Measurements from ENCODE around the gene INTS3. TPM values are rescaled to one million over a fixed set of nuclear protein-coding genes. Genes with fewer than 3 reads are reported as not detected.
A peak's percentile ranks its signal among the peaks of the same experiment; 100 is the strongest.

INTS3 gene
- total RNA-seq, 4 donors from 2014 or later = 31.4 to 55.3 (median 43.5) TPM

DNA sequence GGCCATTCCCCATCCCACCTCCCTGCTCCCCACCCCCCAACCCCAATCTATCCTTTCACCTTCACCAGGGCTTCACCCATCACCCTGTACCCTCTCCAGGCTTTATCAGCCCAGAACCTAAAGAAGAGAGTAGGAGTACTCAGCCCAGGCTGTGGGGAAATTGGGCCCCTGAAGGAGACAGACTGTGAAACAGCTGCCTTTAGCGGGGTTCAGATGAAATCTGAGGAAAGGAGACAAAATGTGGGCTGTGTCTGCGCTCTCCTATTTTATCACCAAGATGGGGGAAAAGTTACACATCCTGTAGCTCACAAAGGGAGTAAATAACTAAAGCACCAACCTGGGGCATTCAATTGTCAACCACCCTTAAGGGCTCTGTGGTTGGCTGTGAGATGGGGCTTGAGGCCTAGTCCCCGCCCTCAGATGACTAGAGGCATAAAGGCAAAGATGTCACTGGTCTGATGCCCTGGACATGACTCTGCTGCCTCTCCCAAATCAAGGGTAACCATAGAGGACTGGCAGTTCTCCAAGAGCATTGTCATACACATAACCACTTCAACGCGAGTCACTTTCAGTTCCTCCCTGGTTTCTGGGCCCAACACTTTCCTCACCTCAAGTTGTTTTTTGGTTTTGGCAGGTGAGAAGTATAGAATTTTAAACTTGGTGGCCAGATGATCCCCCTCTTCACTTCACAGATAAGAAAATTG lies 77.3 kb downstream of the INTS3 start:
- TF ChIP-seq, protein P1, sequence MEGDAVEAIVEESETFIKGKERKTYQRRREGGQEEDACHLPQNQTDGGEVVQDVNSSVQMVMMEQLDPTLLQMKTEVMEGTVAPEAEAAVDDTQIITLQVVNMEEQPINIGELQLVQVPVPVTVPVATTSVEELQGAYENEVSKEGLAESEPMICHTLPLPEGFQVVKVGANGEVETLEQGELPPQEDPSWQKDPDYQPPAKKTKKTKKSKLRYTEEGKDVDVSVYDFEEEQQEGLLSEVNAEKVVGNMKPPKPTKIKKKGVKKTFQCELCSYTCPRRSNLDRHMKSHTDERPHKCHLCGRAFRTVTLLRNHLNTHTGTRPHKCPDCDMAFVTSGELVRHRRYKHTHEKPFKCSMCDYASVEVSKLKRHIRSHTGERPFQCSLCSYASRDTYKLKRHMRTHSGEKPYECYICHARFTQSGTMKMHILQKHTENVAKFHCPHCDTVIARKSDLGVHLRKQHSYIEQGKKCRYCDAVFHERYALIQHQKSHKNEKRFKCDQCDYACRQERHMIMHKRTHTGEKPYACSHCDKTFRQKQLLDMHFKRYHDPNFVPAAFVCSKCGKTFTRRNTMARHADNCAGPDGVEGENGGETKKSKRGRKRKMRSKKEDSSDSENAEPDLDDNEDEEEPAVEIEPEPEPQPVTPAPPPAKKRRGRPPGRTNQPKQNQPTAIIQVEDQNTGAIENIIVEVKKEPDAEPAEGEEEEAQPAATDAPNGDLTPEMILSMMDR (IDR thresholded peaks at IDR 0.05) = no peak
- no peak for TF ChIP-seq POLR2AphosphoS5 (IDR thresholded peaks at IDR 0.05)
- TF ChIP-seq EP300 (IDR thresholded peaks at IDR 0.05) = no peak
- TF ChIP-seq POLR2A (IDR thresholded peaks at IDR 0.05) = no peak
- 35 to 87% methylated on average over 3 of the region's 5 CpGs for WGBS, 2 donors (ENCODE audit: low coverage in 1 of 2)
- Histone ChIP-seq H3K4me1 (peaks cover 0 to 27% (median 0%) of the 10 kb centered on the region in 3 donors), H3K9me3 (no peaks in the 10 kb centered on the region), H3K36me3 (peaks cover 0 to 46% of the 10 kb centered on the region in 2 donors), H3K27ac (peak overlapping the region in 1 of 4 donors; percentile 60), H3K4me3 (no peak overlapping the region), H3K27me3 (no peaks in the 10 kb centered on the region)
- peak; percentile 79 for ATAC-seq

DNA sequence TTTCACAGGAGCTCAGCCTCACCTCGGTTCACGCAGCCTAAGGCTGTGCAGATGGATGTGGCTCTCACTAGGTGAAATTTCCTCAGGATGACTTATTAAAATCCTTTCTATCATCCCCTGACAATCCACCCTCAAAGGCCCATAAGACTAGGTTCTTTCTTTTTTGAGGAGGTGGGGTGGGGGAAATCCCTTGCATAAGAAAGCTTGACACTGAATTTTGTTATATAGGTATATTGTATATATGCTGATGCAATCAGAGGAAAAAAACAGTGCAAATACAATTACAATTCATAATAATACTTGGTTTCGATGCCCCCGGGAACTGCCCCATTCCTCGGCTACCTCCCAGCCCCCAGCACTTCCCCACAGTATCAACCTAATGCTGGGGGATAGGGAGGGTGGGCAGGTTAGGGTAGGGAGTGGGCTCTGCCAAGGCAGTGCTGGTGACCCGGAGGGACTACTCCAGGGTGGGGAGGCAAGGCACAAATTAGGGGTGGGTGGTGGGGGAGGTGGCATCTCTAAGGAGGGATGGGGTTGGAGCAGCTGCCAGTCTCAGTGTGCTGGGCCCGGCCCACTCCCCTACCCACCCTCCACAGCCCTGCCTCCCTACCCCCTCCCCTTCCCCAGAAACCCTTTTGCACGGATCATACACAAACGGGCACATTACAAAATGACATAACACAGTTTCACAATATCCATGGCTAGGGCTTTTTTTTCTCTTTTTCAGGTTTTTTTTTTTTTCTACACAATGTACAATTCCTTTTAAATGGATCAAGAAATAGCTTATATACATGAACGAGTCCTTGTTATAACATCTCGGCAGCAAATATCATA lies 78.3 kb downstream of the INTS3 start:
- H3K27me3 ChIP-seq = no peaks in the 10 kb centered on the region
- H3K36me3 ChIP-seq = peaks cover 0 to 54% of the 10 kb centered on the region in 2 donors
- ATAC-seq = no peak
- H3K9me3 ChIP-seq = no peaks in the 10 kb centered on the region
- no peak overlapping the region for H3K4me3 ChIP-seq
- peaks cover 0 to 27% (median 0%) of the 10 kb centered on the region in 3 donors for H3K4me1 ChIP-seq
- TF ChIP-seq POLR2A (IDR thresholded peaks at IDR 0.05) (no peak), POLR2AphosphoS5 (IDR thresholded peaks at IDR 0.05) (no peak), EP300 (IDR thresholded peaks at IDR 0.05) (no peak)
- TF ChIP-seq, protein P1 (IDR thresholded peaks at IDR 0.05) = no peak
- H3K27ac ChIP-seq = peak overlapping the region in 1 of 4 donors; percentile 50
- 63 to 70% methylated on average over 6 of the region's 11 CpGs for WGBS, 2 donors (ENCODE audit: low coverage in 1 of 2)

DNA sequence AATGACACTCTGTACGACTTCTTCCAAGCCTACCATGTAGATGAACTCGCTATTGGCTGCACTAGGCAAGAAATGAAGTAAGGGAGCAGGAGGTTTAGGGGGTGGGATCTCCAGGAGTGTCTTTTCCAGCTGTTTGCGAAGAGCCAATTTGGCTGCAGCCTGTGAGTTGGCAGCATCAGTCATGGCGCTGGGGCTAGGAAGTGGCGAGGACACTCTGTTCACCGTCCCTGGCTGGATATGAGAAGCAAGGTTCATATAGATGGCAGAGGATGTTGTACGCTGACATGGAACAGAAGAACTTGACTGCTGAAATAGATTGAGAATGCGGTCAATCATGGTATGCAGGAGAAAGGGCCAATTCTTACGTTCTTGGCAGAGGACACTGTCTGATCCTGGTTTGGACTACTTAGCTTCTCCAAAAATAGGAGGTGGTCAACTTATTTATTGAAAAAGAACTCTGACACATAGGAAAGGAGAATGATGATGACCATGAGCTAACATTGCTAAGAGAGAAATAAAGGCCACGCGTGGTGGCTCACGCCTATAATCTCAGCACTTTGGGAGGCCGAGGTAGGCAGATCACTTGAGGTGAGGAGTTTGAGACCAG lies 88.5 kb downstream of the INTS3 start:
- Histone ChIP-seq H3K36me3 (peaks cover 0 to 74% of the 10 kb centered on the region in 2 donors), H3K4me1 (peaks cover 0 to 4% (median 0%) of the 10 kb centered on the region in 3 donors), H3K27ac (peak overlapping the region in 1 of 4 donors; percentile 3), H3K27me3 (no peaks in the 10 kb centered on the region), H3K9me3 (no peaks in the 10 kb centered on the region), H3K4me3 (no peak overlapping the region)
- TF ChIP-seq, protein P1 (IDR thresholded peaks at IDR 0.05) = no peak
- TF ChIP-seq POLR2AphosphoS5 (IDR thresholded peaks at IDR 0.05) (no peak), EP300 (IDR thresholded peaks at IDR 0.05) (no peak), POLR2A (IDR thresholded peaks at IDR 0.05) (no peak)
- ATAC-seq = no peak
- 64 to 69% methylated on average over 5 to 13 of the region's 13 CpGs for WGBS, 2 donors (ENCODE audit: low coverage in 1 of 2)

DNA sequence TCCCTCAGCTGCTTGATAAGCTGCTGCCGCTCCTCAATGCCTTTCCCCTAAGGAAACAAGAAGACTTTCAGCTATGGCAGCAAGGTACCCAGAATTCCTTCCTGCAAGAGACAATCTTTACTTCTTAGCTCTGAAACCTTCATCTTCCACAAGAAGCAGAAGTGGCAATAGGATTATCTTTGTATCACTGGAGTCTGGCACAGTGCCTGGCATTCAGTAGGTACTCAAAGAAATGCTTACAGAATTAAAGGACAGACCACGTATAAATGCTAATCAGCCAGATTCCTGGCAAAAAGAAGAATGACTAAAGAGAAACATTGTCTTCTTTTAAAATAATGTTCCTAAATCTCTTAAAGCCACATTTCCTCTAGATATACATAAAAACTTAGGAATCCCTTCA lies 91.0 kb downstream of the INTS3 start:
- TF ChIP-seq, protein P1 (IDR thresholded peaks at IDR 0.05) = no peak
- Histone ChIP-seq H3K9me3 (no peaks in the 10 kb centered on the region), H3K36me3 (peaks cover 0 to 55% of the 10 kb centered on the region in 2 donors), H3K27ac (no peak overlapping the region), H3K4me1 (peaks cover 0 to 8% (median 0%) of the 10 kb centered on the region in 3 donors), H3K27me3 (no peaks in the 10 kb centered on the region), H3K4me3 (no peak overlapping the region)
- no peak for ATAC-seq
- 44 to 61% methylated on average over 1 to 2 of the region's 2 CpGs for WGBS, 2 donors (ENCODE audit: low coverage in 1 of 2)

Small RNA genes within 50 kb of the gene (small RNA-seq; reads per million reads assigned to genes)
- gene MIR8083 (0 reads per million in 4 donors), gene RF00019 (0 reads per million in 4 donors), gene RN7SL372P (0 reads per million in 4 donors)

Other genes with a start within 250 kb of the INTS3 start
- gene S100A6, start 192.1 kb upstream of the INTS3 start, total RNA-seq = 100 to 1,000 TPM; 595 to 840 (median 634) TPM
- gene S100A5, start 187.1 kb upstream of the INTS3 start, total RNA-seq = not detected
- gene S100A4, start 182.2 kb upstream of the INTS3 start, total RNA-seq = 100 to 1,000 TPM; 135 to 345 (median 259) TPM
- gene S100A3, start 178.8 kb upstream of the INTS3 start, total RNA-seq = 1 to 10 TPM in 2 of 4 donors, under 1 TPM in 1, not detected in 1; 0.69 to 6.0 (median 1.1) TPM
- gene S100A2, start 162.2 kb upstream of the INTS3 start, total RNA-seq = 10 to 100 TPM in 2 of 4 donors, 1 to 10 TPM in 2; 2.7 to 73.3 (median 14.2) TPM
- 100 to 1,000 TPM in 1 of 4 donors, 10 to 100 TPM in 3; 49.7 to 121 (median 71.5) TPM for gene S100A16, start 114.9 kb upstream of the INTS3 start, total RNA-seq
- gene S100A14, start 111.7 kb upstream of the INTS3 start, total RNA-seq = 10 to 100 TPM in 1 of 4 donors, 1 to 10 TPM in 2, under 1 TPM in 1; 0.85 to 82.1 (median 5.0) TPM
- 100 to 1,000 TPM in 1 of 4 donors, 10 to 100 TPM in 3; 56.1 to 133 (median 76.3) TPM for gene S100A13, start 100.5 kb upstream of the INTS3 start, total RNA-seq
- 1 to 10 TPM; 2.4 to 8.3 (median 2.8) TPM for gene S100A1, start 99.6 kb upstream of the INTS3 start, total RNA-seq
- gene CHTOP, start 94.0 kb upstream of the INTS3 start, total RNA-seq = 10 to 100 TPM; 33.7 to 57.0 (median 42.2) TPM
- gene SNAPIN, start 69.3 kb upstream of the INTS3 start, total RNA-seq = 10 to 100 TPM; 58.9 to 77.4 (median 69.4) TPM
- gene ILF2, start 57.1 kb upstream of the INTS3 start, total RNA-seq = 10 to 100 TPM; 52.1 to 99.2 (median 79.3) TPM
- 10 to 100 TPM; 36.7 to 57.0 (median 46.7) TPM for gene NPR1, start 49.4 kb upstream of the INTS3 start, total RNA-seq
- gene SLC27A3, start 47.4 kb downstream of the INTS3 start, total RNA-seq = 10 to 100 TPM; 18.8 to 30.7 (median 21.6) TPM
- 10 to 100 TPM; 18.4 to 30.8 (median 23.8) TPM for gene GATAD2B, start 194.9 kb downstream of the INTS3 start, total RNA-seq
- gene DENND4B, start 218.7 kb downstream of the INTS3 start, total RNA-seq = 10 to 100 TPM; 10.2 to 46.5 (median 32.3) TPM
- 10 to 100 TPM; 13.9 to 21.2 (median 15.6) TPM for gene CRTC2, start 230.6 kb downstream of the INTS3 start, total RNA-seq
- gene SLC39A1, start 235.5 kb downstream of the INTS3 start, total RNA-seq = 100 to 1,000 TPM in 3 of 4 donors, 10 to 100 TPM in 1; 64.8 to 115 (median 106) TPM
- gene CREB3L4, start 239.9 kb downstream of the INTS3 start, total RNA-seq = 10 to 100 TPM in 1 of 4 donors, 1 to 10 TPM in 3; 5.1 to 10.4 (median 6.8) TPM
- 100 to 1,000 TPM; 158 to 193 (median 180) TPM for gene JTB, start 249.6 kb downstream of the INTS3 start, total RNA-seq

Data from gastroesophageal sphincter (tissue), 4 donors.